Fibroblast of lung (primary cell): ENCODE data around the gene DBH. TPM values are rescaled to one million over a fixed set of nuclear protein-coding genes. Genes with fewer than 3 reads are reported as not detected.

Experiments used
- DNase-seq, 2 donors: peaks; one replicate each; pipeline versions ENCODE4 v3.0.0 to v3.0.0-alpha.2; 2010; ENCODE audit warnings: low read depth in 2 of 2
- H2AFZ ChIP-seq: 2 replicates; pipeline ENCODE4 v1.5.1; 2012; ENCODE audit warnings: low read length, control low read depth, inconsistent platforms
- H3K27ac ChIP-seq: 2 replicates; pipeline ENCODE4 v1.5.1; 2011; ENCODE audit warnings: low read length, control low read depth; ENCODE audit not compliant: insufficient read depth
- H3K27me3 ChIP-seq: 2 replicates; pipeline ENCODE4 v1.5.1; 2011; ENCODE audit warnings: mild to moderate bottlenecking, low read length; ENCODE audit not compliant: control insufficient read depth, insufficient read depth
- H3K36me3 ChIP-seq: 2 replicates; pipeline ENCODE4 v1.5.1; 2011; ENCODE audit warnings: low read length; ENCODE audit not compliant: control insufficient read depth, insufficient read depth
- H3K4me1 ChIP-seq: 2 replicates; pipeline ENCODE4 v1.5.1; 2011; ENCODE audit warnings: low read length; ENCODE audit not compliant: control insufficient read depth, insufficient read depth; ENCODE audit errors: extremely low read depth
- H3K4me2 ChIP-seq: 2 replicates; pipeline ENCODE4 v1.5.1; 2011; ENCODE audit warnings: low read length, control low read depth; ENCODE audit not compliant: insufficient read depth; ENCODE audit errors: extremely low read depth
- H3K4me3 ChIP-seq, 4 experiments: fragments of 200-600 bp in 1 of 4; sonication (generic) in 1 of 4; replicated peaks in 1 of 4; 2 replicates each; pipeline ENCODE4 v1.5.1; 2011 to 2016; ENCODE audit warnings: low read length in 4 of 4, low read depth in 3 of 4, mild to moderate bottlenecking in 3 of 4, control low read depth in 2 of 4, inconsistent platforms in 1 of 4, mixed read lengths in 1 of 4; ENCODE audit not compliant: insufficient read depth in 1 of 4; ENCODE audit errors: control extremely low read depth in 1 of 4
- H3K79me2 ChIP-seq: 2 replicates; pipeline ENCODE4 v1.5.1; 2012; ENCODE audit warnings: mild to moderate bottlenecking, low read length, inconsistent platforms; ENCODE audit not compliant: control insufficient read depth, insufficient read depth
- H3K9ac ChIP-seq: 2 replicates; pipeline ENCODE4 v1.5.1; 2011; ENCODE audit warnings: mild to moderate bottlenecking, low read length, control low read depth; ENCODE audit not compliant: insufficient read depth
- H3K9me3 ChIP-seq: 2 replicates; pipeline ENCODE4 v1.5.1; 2012; ENCODE audit warnings: low read depth, low read length; ENCODE audit not compliant: control insufficient read depth, insufficient read depth
- H4K20me1 ChIP-seq: 2 replicates; pipeline ENCODE4 v1.5.1; 2011; ENCODE audit warnings: low read length; ENCODE audit not compliant: control insufficient read depth, insufficient read depth; ENCODE audit errors: extremely low read depth
- CTCF ChIP-seq, 2 donors: IDR thresholded peaks in 1 of 2; conservative IDR thresholded peaks in 1 of 2; 1 replicate in 1 of 2; 2 replicates in 1 of 2; pipeline ENCODE4 v1.5.1; 2011 to 2012; ENCODE audit warnings: low read length in 2 of 2, control low read depth in 1 of 2, inconsistent platforms in 1 of 2, low read depth in 1 of 2, mild to moderate bottlenecking in 1 of 2
- EZH2 ChIP-seq: IDR thresholded peaks from 2 replicates; pipeline ENCODE4 v1.5.1; 2012; ENCODE audit warnings: low read length, control low read depth, mild to moderate bottlenecking; ENCODE audit errors: missing control alignments
- polyA plus RNA-seq, 2 donors: library from polyadenylated mRNA; depleted of rRNA in 1 of 2; stranded (reverse) in 1 of 2; unstranded in 1 of 2; fragments of >200 nt; gene quantifications; 2 replicates each; pipeline ENCODE4 v1.2.1, GENCODE V29; 2011 to 2012; ENCODE audit warnings: missing spikeins in 1 of 2
- total RNA-seq: library from RNA; depleted of rRNA; stranded (reverse); fragments of >200 nt; gene quantifications from 2 replicates; pipeline ENCODE4 v1.2.1, GENCODE V29; 2014

The DBH gene
- total and polyA plus RNA-seq, 2 donors (not counting 1 experiment from before 2014, with no cell fraction given), result not detected

- Histone ChIP-seq H3K79me2 (no peaks in the 10 kb centered on the region), H3K27ac (no peak overlapping the region), H3K4me2 (no peak overlapping the region)
Measured at GRCh38 chr9:133594310-133594709, 41.9 kb upstream of the DBH start.

GRCh38 chr9:133595910-133596309 is 40.3 kb upstream of the DBH start:
- H3K4me2 ChIP-seq, result no peak overlapping the region
- H2AFZ ChIP-seq, result no peak overlapping the region
- H3K27ac ChIP-seq, result no peak overlapping the region
- H3K9ac ChIP-seq, result no peak overlapping the region
- H3K79me2 ChIP-seq, result no peaks in the 10 kb centered on the region
- no peaks in the 10 kb centered on the region for H3K36me3 ChIP-seq
- no peaks in the 10 kb centered on the region for H3K27me3 ChIP-seq
- no peaks in the 10 kb centered on the region for H4K20me1 ChIP-seq
- no peaks in the 10 kb centered on the region for H3K9me3 ChIP-seq
- no peak overlapping the region for H3K4me3 ChIP-seq
- no peaks in the 10 kb centered on the region for H3K4me1 ChIP-seq
- DNase-seq, result no peak
- TF ChIP-seq CTCF (conservative IDR thresholded peaks at IDR 0.05 in 1 of 2, IDR thresholded peaks at IDR 0.05 in 1 of 2; ENCODE audit: low read depth in 1 of 2, low read length in 2 of 2) (no peak), EZH2 (no peak)

More at GRCh38 chr9:133594310-133594709, 41.9 kb upstream of the DBH start:
- H4K20me1 ChIP-seq, result no peaks in the 10 kb centered on the region
- no peak overlapping the region for H3K9ac ChIP-seq
- no peak overlapping the region for H2AFZ ChIP-seq
- no peaks in the 10 kb centered on the region for H3K4me1 ChIP-seq
- no peak overlapping the region for H3K4me3 ChIP-seq
- TF ChIP-seq EZH2, result no peak
- no peak for TF ChIP-seq CTCF (conservative IDR thresholded peaks at IDR 0.05 in 1 of 2, IDR thresholded peaks at IDR 0.05 in 1 of 2; ENCODE audit: low read depth in 1 of 2, low read length in 2 of 2)
- DNase-seq, result no peak
- no peaks in the 10 kb centered on the region for H3K9me3 ChIP-seq
- H3K36me3 ChIP-seq, result no peaks in the 10 kb centered on the region
- no peaks in the 10 kb centered on the region for H3K27me3 ChIP-seq

GRCh38 chr9:133597316-133597957 is 38.7 kb upstream of the DBH start:
- no peaks in the 10 kb centered on the region for H3K36me3 ChIP-seq
- no peak overlapping the region for H3K4me2 ChIP-seq
- H3K27ac ChIP-seq, result no peak overlapping the region
- H3K4me3 ChIP-seq, result no peak overlapping the region
- H4K20me1 ChIP-seq, result no peaks in the 10 kb centered on the region
- H3K27me3 ChIP-seq, result no peaks in the 10 kb centered on the region
- peak in 1 of 2 donors; percentile 18 for DNase-seq
- H3K9ac ChIP-seq, result no peak overlapping the region
- H2AFZ ChIP-seq, result no peak overlapping the region
- TF ChIP-seq EZH2 (no peak), CTCF (conservative IDR thresholded peaks at IDR 0.05 in 1 of 2, IDR thresholded peaks at IDR 0.05 in 1 of 2; ENCODE audit: low read depth in 1 of 2, low read length in 2 of 2) (no peak)
- H3K9me3 ChIP-seq, result no peaks in the 10 kb centered on the region
- no peaks in the 10 kb centered on the region for H3K4me1 ChIP-seq
- no peaks in the 10 kb centered on the region for H3K79me2 ChIP-seq
